Measurements from ENCODE around the gene ENPP4.

GRCh38 chr6:46116289-46116688 is 13.5 kb upstream of the ENPP4 start:
- TF ChIP-seq CTCF (conservative IDR thresholded peaks at IDR 0.05 in 1 of 2, IDR thresholded peaks at IDR 0.05 in 1 of 2; ENCODE audit: extremely low read depth in 1 of 2, insufficient read depth in 1 of 2, low read depth in 1 of 2, low read length in 2 of 2) (no peak), EZH2 (IDR thresholded peaks at IDR 0.05; ENCODE audit: borderline replicate concordance, low read length) (no peak)
